GM19099 (cell line): ENCODE data around the gene SFXN2.

Source experiments
- POLR2A ChIP-seq: IDR thresholded peaks from 3 replicates; pipeline ENCODE4 v1.6.1; 2011; ENCODE audit warnings: low read depth; ENCODE audit not compliant: insufficient read length; ENCODE audit errors: extremely low read depth

SFXN2 gene

DNA sequence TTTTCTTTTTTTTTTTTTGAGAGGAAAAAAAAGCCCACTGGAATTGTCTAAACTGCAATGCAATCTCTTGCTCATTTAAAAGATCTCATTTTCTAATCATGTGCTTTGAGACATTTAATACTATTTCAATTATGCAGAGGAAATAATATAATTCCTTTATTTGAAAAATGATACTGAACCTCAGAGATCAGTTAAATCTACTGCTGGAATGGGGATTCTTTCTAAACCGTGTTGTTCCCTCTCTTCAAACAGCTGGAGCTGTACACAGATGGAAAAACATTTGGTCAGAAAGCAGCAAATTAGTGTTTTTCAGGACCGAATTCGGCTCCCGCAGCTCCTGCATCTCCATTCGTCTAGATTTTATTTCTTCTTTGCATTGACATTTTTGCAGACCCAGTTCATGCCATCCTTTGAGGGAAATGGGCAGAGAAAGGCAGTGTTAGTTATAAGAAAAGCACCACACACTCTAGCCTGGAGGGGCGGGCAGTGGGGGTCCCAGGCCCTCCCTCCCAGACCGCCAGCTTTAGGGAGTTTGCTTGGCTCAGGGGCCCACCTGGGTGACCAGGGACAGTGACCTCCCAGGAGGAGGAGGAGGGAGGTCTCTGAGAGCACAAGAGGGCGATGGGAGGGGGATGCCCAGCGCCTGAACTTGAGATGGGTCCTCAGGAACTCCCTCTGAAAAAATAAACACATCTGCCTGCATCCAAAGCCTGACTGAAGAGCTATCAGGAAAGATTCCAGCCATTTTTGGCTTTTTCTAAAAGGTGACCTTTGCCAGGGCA is 37.7 kb upstream of the SFXN2 start:
- TF ChIP-seq POLR2A = no peak

- TF ChIP-seq POLR2A = no peak
Observed at GRCh38 chr10:102677331-102678067, 36.9 kb upstream of the SFXN2 start.

GRCh38 chr10:102678068-102678400 is 36.4 kb upstream of the SFXN2 start:
- no peak for TF ChIP-seq POLR2A

DNA sequence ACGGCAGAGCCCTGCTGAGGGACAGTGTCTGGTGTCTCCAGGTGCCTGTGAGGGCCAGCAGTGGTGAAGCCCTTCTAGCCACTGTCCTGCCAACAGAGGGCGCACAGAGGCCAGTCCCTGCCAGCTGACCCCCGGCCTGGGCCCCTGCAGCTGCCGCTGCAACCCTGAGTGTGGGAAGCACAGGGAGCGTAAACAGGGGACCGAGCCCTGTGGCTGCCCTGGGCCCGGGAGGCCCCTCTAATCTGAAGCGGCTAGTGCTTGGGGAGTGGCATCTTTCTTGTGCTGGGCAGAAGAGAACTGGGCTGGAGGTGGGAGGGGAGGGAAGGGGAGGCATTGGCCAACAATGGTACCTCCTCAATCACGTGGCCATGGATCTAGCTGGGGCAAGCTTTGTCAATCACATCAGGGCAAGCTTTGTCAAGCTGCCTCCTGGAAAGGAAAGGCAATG is 35.6 kb upstream of the SFXN2 start:
- no peak for TF ChIP-seq POLR2A

DNA sequence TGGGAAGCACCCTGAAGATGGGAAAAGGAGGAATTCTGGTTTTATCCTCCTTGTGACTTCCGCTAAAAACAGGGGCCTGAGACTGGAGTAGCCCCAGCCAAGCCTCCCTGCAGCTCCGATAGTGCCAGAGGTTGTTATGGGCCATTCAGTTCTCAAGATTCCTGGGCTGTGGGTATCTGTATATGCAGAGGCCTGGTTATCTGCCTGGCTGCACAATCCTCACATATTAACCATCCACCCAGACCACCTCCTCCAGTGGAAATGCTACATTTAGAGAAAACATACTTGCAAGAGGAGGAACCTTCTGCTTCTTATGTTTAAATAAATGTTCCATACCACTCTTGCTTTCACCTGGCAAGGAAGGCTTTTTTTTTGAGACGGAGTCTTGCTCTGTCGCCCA is 34.8 kb upstream of the SFXN2 start:
- TF ChIP-seq POLR2A = no peak

- TF ChIP-seq POLR2A = no peak
Observed at GRCh38 chr10:102681696-102682095, 32.7 kb upstream of the SFXN2 start.

GRCh38 chr10:102682416-102682815 is 32.0 kb upstream of the SFXN2 start:
- TF ChIP-seq POLR2A = no peak

- no peak for TF ChIP-seq POLR2A
Observed at GRCh38 chr10:102682981-102683380, 31.5 kb upstream of the SFXN2 start.

DNA sequence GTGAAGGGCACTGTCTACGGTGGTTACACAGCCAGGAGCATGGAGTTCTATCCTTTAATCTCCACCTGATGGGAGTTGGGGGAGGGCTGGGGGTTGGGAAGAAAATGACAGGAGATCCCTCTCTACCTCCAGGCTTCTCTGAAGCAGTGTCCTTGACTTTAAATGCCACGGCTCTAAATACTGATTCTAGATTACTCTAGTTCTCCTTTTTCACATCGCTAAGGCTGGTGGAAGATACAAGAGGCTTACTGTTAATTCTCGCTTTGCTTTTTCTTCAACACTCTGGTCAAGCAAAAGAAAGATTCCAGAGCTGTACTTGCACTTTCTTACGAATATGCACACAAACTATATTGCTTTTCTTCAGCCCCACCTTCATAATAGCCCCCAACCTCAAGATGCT is 30.7 kb upstream of the SFXN2 start:
- TF ChIP-seq POLR2A = no peak

- TF ChIP-seq POLR2A = no peak
Observed at GRCh38 chr10:102691285-102692066, 23.0 kb upstream of the SFXN2 start.

GRCh38 chr10:102696736-102697135 is 17.7 kb upstream of the SFXN2 start:
- TF ChIP-seq POLR2A = no peak

DNA sequence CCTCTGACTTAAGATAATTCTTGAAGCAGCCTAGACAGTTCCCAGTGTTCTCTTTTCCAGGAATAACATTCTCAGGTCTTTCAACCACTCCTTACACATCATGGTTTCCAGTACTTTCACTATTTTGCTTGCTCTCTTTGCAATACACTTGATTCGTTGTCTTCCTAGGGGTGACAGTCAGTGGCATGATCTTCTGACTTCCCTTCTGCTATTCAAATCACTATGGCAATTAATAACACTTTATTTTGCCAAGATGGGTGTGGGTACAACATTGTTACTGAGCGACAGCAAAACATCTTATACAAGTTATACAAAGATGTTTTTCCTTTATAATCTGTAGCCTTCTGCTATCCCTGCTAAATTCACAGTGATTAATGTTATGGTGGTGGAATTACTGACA is 15.5 kb upstream of the SFXN2 start:
- no peak for TF ChIP-seq POLR2A

DNA sequence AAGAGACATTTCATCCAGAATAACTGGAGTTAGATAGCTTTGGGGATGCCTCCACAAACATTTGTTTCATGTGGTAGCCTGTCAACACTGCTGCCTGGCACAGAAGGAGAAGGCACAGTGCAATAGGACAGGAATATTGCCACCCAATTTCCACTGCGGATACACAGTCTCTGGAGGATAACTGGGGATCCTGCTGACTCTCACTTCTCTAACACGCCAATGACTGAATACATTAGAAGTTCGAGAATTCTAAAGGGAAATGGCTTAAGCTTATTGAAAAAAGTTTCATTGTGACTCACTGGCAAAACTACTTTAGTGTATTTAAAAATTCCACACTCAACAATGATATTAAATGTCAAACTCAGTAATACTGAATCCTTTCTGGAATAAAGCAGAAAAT is 13.2 kb upstream of the SFXN2 start:
- TF ChIP-seq POLR2A = no peak

GRCh38 chr10:102701796-102702195 is 12.6 kb upstream of the SFXN2 start:
- no peak for TF ChIP-seq POLR2A

DNA sequence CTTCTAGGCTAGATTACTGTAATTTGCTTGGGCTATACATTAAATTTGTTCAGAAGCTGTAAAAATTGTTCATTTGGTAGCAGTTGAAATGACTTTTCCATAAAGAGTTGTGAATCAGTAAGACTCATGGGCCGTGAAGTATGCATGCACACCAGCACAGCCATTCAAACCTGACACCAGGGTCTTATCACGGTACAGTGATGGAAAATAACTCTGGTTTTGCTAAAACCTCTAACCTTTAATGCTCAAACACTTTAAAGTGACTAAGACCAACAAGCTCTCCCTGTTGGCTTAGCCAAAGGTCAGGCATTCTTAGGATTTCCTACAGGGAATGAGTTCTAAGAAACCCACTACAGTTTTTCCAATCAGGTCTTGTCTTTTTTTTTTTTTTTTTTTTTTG is 11.7 kb upstream of the SFXN2 start:
- TF ChIP-seq POLR2A = no peak

DNA sequence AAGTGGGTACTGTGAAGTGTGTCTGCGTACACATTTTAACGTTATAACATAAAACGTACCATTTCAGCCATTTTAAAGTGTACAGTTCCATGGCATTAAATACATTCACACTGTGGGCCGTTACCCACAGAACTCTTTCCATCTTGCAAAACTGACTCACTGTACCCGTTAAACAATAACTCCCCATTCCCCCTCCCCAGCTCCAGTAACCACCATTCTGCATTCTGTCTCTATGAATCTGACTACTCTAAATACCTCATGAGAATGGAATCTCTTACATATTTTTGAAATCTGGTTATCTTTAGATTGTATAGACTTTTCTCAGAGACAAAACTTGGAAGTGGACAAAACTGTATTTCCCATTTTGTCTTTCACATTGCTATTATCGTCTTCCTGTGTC is 9.5 kb upstream of the SFXN2 start:
- no peak for TF ChIP-seq POLR2A
